ENCODE measurements around the gene PPP5C. TPM values are rescaled to one million over a fixed set of nuclear protein-coding genes. Genes with fewer than 3 reads are reported as not detected.
"Not testable (repeated sequence)": the region's sequence is repeated elsewhere in the genome, so short reads cannot be mapped to it uniquely, and the experiment has no call there.

PPP5C gene
- total RNA-seq, 1 experiment from 2014 or later, result 130 TPM

- H3K36me3 ChIP-seq (ENCODE audit: control insufficient read depth, insufficient read depth, low read length), result peaks cover 1% of the 10 kb centered on the region; the same call in 1 of the 2 replicates
- peaks cover 6% of the 10 kb centered on the region for H3K4me1 Mint-ChIP-seq (ENCODE audit: low read depth, unreplicated experiment)
- H3K4me3 ChIP-seq (ENCODE audit: low read depth, low read length), result no peak overlapping the region
- POLR2A ChIA-PET, result no interaction called here
- no peaks in the 10 kb centered on the region for H3K27me3 ChIP-seq (replicated peaks; ENCODE audit: control insufficient read depth, insufficient read depth, low read length)
- peaks cover 4% of the 10 kb centered on the region for H3K9me3 ChIP-seq
- H3K36me3 Mint-ChIP-seq (ENCODE audit: insufficient read depth, unreplicated experiment), result no peaks in the 10 kb centered on the region
- H3K27ac Mint-ChIP-seq (ENCODE audit: unreplicated experiment), result no peak overlapping the region
- intact Hi-C loops (cut with micrococcal nuclease; ENCODE audit: unreplicated experiment), result no loop called here
- no peak for TF ChIP-seq CTCF (IDR thresholded peaks at IDR 0.05; ENCODE audit: insufficient read depth in 1 of 2, low read depth in 1 of 2, low read length in 1 of 2, severe bottlenecking in 1 of 2, unreplicated experiment in 1 of 2)
- H3K4me1 ChIP-seq, result no peaks in the 10 kb centered on the region; the same call in 1 of the 2 replicates
- peaks cover 17% of the 10 kb centered on the region for H3K9me3 Mint-ChIP-seq (ENCODE audit: unreplicated experiment)
- DNase-seq, result no peak
- H3K4me3 Mint-ChIP-seq (ENCODE audit: unreplicated experiment), result no peak overlapping the region
- BruUV-seq (replicated peaks), result no TSS peak
- no peaks in the 10 kb centered on the region for H3K27me3 Mint-ChIP-seq (ENCODE audit: insufficient read depth, unreplicated experiment)
- CTCF ChIA-PET, result no interaction called here
Measured at GRCh38 chr19:46321653-46322052, 25.2 kb upstream of the PPP5C start.

GRCh38 chr19:46323227-46323626 is 23.7 kb upstream of the PPP5C start:
- H3K4me3 Mint-ChIP-seq (ENCODE audit: unreplicated experiment); H3K27me3 Mint-ChIP-seq (ENCODE audit: insufficient read depth, unreplicated experiment); H3K36me3 ChIP-seq (ENCODE audit: control insufficient read depth, insufficient read depth, low read length); H3K4me3 ChIP-seq (ENCODE audit: low read depth, low read length); DNase-seq; H3K4me1 ChIP-seq; H3K27ac Mint-ChIP-seq (ENCODE audit: unreplicated experiment); POLR2A ChIA-PET; CTCF ChIA-PET; H3K4me1 Mint-ChIP-seq (ENCODE audit: low read depth, unreplicated experiment); H3K27me3 ChIP-seq (replicated peaks; ENCODE audit: control insufficient read depth, insufficient read depth, low read length); H3K36me3 Mint-ChIP-seq (ENCODE audit: insufficient read depth, unreplicated experiment); intact Hi-C loops (cut with micrococcal nuclease; ENCODE audit: unreplicated experiment); BruUV-seq (replicated peaks): not testable (repeated sequence)
- peaks cover 19% of the 10 kb centered on the region for H3K9me3 ChIP-seq
- H3K9me3 Mint-ChIP-seq (ENCODE audit: unreplicated experiment), result peaks cover 21% of the 10 kb centered on the region

- Mint-ChIP-seq H3K4me1 (ENCODE audit: low read depth, unreplicated experiment) (peaks cover 13% of the 10 kb centered on the region), H3K36me3 (ENCODE audit: insufficient read depth, unreplicated experiment) (peaks cover 7% of the 10 kb centered on the region), H3K27me3 (ENCODE audit: insufficient read depth, unreplicated experiment) (no peaks in the 10 kb centered on the region), H3K4me3 (ENCODE audit: unreplicated experiment) (no peak overlapping the region), H3K27ac (ENCODE audit: unreplicated experiment) (no peak overlapping the region), H3K9me3 (ENCODE audit: unreplicated experiment) (peaks cover 29% of the 10 kb centered on the region)
- Histone ChIP-seq H3K4me3 (ENCODE audit: low read depth, low read length) (no peak overlapping the region), H3K9me3 (peaks cover 22% of the 10 kb centered on the region), H3K36me3 (ENCODE audit: control insufficient read depth, insufficient read depth, low read length) (peaks cover 4% of the 10 kb centered on the region; the same call in 1 of the 2 replicates), H3K27me3 (replicated peaks; ENCODE audit: control insufficient read depth, insufficient read depth, low read length) (no peaks in the 10 kb centered on the region), H3K4me1 (no peaks in the 10 kb centered on the region; the same call in 1 of the 2 replicates)
- BruUV-seq (replicated peaks), result no TSS peak
- ChIA-PET POLR2A (no interaction called here), CTCF (no interaction called here)
- no peak for DNase-seq
- no peak for TF ChIP-seq CTCF (IDR thresholded peaks at IDR 0.05; ENCODE audit: insufficient read depth in 1 of 2, low read depth in 1 of 2, low read length in 1 of 2, severe bottlenecking in 1 of 2, unreplicated experiment in 1 of 2)
- intact Hi-C loops (cut with micrococcal nuclease; ENCODE audit: unreplicated experiment), result no loop called here
Measured at GRCh38 chr19:46324277-46324676, 22.6 kb upstream of the PPP5C start.

GRCh38 chr19:46326608-46327007 is 20.3 kb upstream of the PPP5C start:
- H3K9me3 ChIP-seq, result peaks cover 22% of the 10 kb centered on the region
- Mint-ChIP-seq H3K27me3 (ENCODE audit: insufficient read depth, unreplicated experiment) (no peaks in the 10 kb centered on the region), H3K36me3 (ENCODE audit: insufficient read depth, unreplicated experiment) (peaks cover 13% of the 10 kb centered on the region), H3K27ac (ENCODE audit: unreplicated experiment) (no peak overlapping the region), H3K9me3 (ENCODE audit: unreplicated experiment) (peaks cover 47% of the 10 kb centered on the region), H3K4me3 (ENCODE audit: unreplicated experiment) (no peak overlapping the region), H3K4me1 (ENCODE audit: low read depth, unreplicated experiment) (peaks cover 6% of the 10 kb centered on the region)
- H3K4me1 ChIP-seq, result no peaks in the 10 kb centered on the region; the same call in 1 of the 2 replicates
- no TSS peak for BruUV-seq (replicated peaks)
- intact Hi-C loops (cut with micrococcal nuclease; ENCODE audit: unreplicated experiment), result no loop called here
- no peak for DNase-seq
- ChIA-PET POLR2A (no interaction called here), CTCF (no interaction called here)
- H3K36me3 ChIP-seq (ENCODE audit: control insufficient read depth, insufficient read depth, low read length), result peaks cover 5% of the 10 kb centered on the region; the same call in 1 of the 2 replicates
- TF ChIP-seq CTCF (IDR thresholded peaks at IDR 0.05; ENCODE audit: insufficient read depth in 1 of 2, low read depth in 1 of 2, low read length in 1 of 2, severe bottlenecking in 1 of 2, unreplicated experiment in 1 of 2), result no peak
- H3K4me3 ChIP-seq (ENCODE audit: low read depth, low read length), result no peak overlapping the region
- no peaks in the 10 kb centered on the region for H3K27me3 ChIP-seq (replicated peaks; ENCODE audit: control insufficient read depth, insufficient read depth, low read length)
